ENCODE measurements around the gene AGFG1. TPM values are rescaled to one million over a fixed set of nuclear protein-coding genes. Genes with fewer than 3 reads are reported as not detected.

Gene AGFG1
- total RNA-seq, 2 donors from 2014 or later = 10.2 to 16.1 TPM

- Histone ChIP-seq H3K27me3 (no peaks in the 10 kb centered on the region), H3K9me3 (no peaks in the 10 kb centered on the region), H3K27ac (no peak overlapping the region), H3K4me1 (peaks cover 5% of the 10 kb centered on the region), H3K4me3 (no peak overlapping the region), H3K36me3 (replicated peaks in 1 of 2; ENCODE audit: insufficient read depth in 1 of 2, low read depth in 2 of 2) (peaks cover 0 to 3% of the 10 kb centered on the region in 2 donors)
- ATAC-seq (no peak), DNase-seq (no peak)
- no peak for TF ChIP-seq POLR2A (IDR thresholded peaks at IDR 0.05)
- intact Hi-C loops (cut with DNase I) = no loop called here
Observed at GRCh38 chr2:227562581-227562980, 90.6 kb downstream of the AGFG1 start.

- ATAC-seq (no peak), DNase-seq (no peak)
- H3K36me3 ChIP-seq (replicated peaks in 1 of 2; ENCODE audit: insufficient read depth in 1 of 2, low read depth in 2 of 2) = peaks cover 0 to 2% of the 10 kb centered on the region in 2 donors
- H3K27me3 ChIP-seq = no peaks in the 10 kb centered on the region
- H3K27ac ChIP-seq = no peak overlapping the region
- no peak overlapping the region for H3K4me3 ChIP-seq
- WGBS, 2 donors = 85 to 91% methylated on average over 1 of the region's 1 CpG
- H3K4me1 ChIP-seq = peaks cover 5% of the 10 kb centered on the region
- no peaks in the 10 kb centered on the region for H3K9me3 ChIP-seq
- no peak for TF ChIP-seq CTCF (IDR thresholded peaks at IDR 0.05)
- TF ChIP-seq POLR2A (IDR thresholded peaks at IDR 0.05) = no peak
- intact Hi-C loops (cut with DNase I) = no loop called here
Observed at GRCh38 chr2:227565080-227565479, 93.1 kb downstream of the AGFG1 start.

GRCh38 chr2:227566012-227566411, 94.1 kb downstream of the AGFG1 start:
- DNase-seq (no peak), ATAC-seq (no peak)
- no peak overlapping the region for H3K4me3 ChIP-seq
- H3K27me3 ChIP-seq = no peaks in the 10 kb centered on the region
- H3K9me3 ChIP-seq = no peaks in the 10 kb centered on the region
- intact Hi-C loops (cut with DNase I) = no loop called here
- TF ChIP-seq CTCF (IDR thresholded peaks at IDR 0.05) (no peak), POLR2A (IDR thresholded peaks at IDR 0.05) (no peak)
- no peak overlapping the region for H3K27ac ChIP-seq
- 64 to 83% methylated on average over 3 of the region's 3 CpGs for WGBS, 2 donors
- H3K36me3 ChIP-seq (replicated peaks in 1 of 2; ENCODE audit: insufficient read depth in 1 of 2, low read depth in 2 of 2) = peaks cover 0 to 2% of the 10 kb centered on the region in 2 donors
- H3K4me1 ChIP-seq = peaks cover 5% of the 10 kb centered on the region

GRCh38 chr2:227568852-227569169, 96.9 kb downstream of the AGFG1 start:
- no peak overlapping the region for H3K27ac ChIP-seq
- H3K4me1 ChIP-seq = no peaks in the 10 kb centered on the region
- TF ChIP-seq CTCF (IDR thresholded peaks at IDR 0.05) = no peak
- no peak for TF ChIP-seq POLR2A (IDR thresholded peaks at IDR 0.05)
- peaks cover 0 to 2% of the 10 kb centered on the region in 2 donors for H3K36me3 ChIP-seq (replicated peaks in 1 of 2; ENCODE audit: insufficient read depth in 1 of 2, low read depth in 2 of 2)
- H3K27me3 ChIP-seq = no peaks in the 10 kb centered on the region
- DNase-seq (no peak), ATAC-seq (no peak)
- intact Hi-C loops (cut with DNase I) = no loop called here
- 83 to 84% methylated on average over 2 of the region's 2 CpGs for WGBS, 2 donors
- no peaks in the 10 kb centered on the region for H3K9me3 ChIP-seq
- no peak overlapping the region for H3K4me3 ChIP-seq

- H3K4me3 ChIP-seq = no peak overlapping the region
Observed at GRCh38 chr2:227570615-227571014, 98.7 kb downstream of the AGFG1 start.

More at GRCh38 chr2:227570615-227571014, 98.7 kb downstream of the AGFG1 start:
- Histone ChIP-seq H3K27me3 (no peaks in the 10 kb centered on the region), H3K36me3 (replicated peaks in 1 of 2; ENCODE audit: insufficient read depth in 1 of 2, low read depth in 2 of 2) (no peaks in the 10 kb centered on the region), H3K9me3 (no peaks in the 10 kb centered on the region), H3K4me1 (no peaks in the 10 kb centered on the region), H3K27ac (no peak overlapping the region)
- intact Hi-C loops (cut with DNase I) = no loop called here
- no peak for ATAC-seq
- WGBS, 2 donors = 33 to 45% methylated on average over 1 of the region's 1 CpG
- TF ChIP-seq POLR2A (IDR thresholded peaks at IDR 0.05) (no peak), CTCF (IDR thresholded peaks at IDR 0.05) (no peak)
- no peak for DNase-seq

Measured in body of pancreas (tissue), 4 donors.